Subcutaneous adipose tissue (tissue), 4 donors: Measurements from ENCODE around the gene EPB41L1. TPM values are rescaled to one million over a fixed set of nuclear protein-coding genes. Genes with fewer than 3 reads are reported as not detected.

Experiments used
- CTCF ChIP-seq: fragments of 450-650 bp; IDR thresholded peaks from one replicate; pipeline ENCODE4 v1.5.1; 2016; ENCODE audit warnings: low read depth, mild to moderate bottlenecking, control low read depth, antibody characterized with exemption, moderate library complexity
- total RNA-seq, 4 donors: library from RNA; depleted of rRNA; stranded (reverse); fragments of >200 nt; gene quantifications; one replicate each; pipeline ENCODE4 v1.1.0, GENCODE V29; 2016

The EPB41L1 gene
- total RNA-seq, 4 donors from 2014 or later: 38.1 to 86.1 (median 62.0) TPM

GRCh38 chr20:36182604-36183154 is 28.1 kb downstream of the EPB41L1 start:
- TF ChIP-seq CTCF: no peak

DNA sequence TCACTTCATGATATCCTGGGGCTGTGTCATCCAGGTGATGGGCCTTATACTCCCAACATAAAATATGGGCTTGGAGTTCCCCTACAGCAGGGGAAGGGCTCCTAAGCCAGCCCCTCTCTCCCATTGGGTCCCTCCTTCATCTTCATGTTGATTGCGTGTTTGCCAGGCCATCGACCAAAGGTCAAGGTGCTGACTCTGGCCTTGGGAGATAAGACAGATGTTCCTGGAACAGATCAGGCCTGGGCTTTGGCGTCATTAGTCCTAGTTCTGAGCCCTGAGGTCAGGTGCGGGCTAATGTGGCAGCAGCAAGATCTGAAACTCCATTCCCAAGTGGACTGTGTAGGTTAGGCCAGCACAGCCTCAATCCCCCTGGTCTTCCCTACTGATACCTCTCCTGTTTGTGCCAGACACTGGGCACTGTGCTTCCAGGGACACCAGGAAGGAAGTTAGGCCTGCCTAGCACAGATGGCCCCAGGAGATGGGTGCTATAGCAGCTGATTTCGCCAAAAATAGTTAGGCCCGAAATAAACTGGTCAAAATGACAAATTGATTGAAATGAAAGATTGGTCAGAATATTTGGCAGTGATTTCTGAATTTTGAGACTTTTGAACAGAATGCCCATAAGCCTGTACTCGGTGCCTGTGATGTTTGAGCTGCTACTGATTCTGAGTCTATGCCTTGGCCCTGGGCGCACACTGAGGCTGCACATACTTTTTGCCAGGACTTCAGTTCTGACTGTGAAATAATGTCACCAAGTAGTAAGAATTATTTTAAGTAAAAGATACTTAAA is 28.8 kb downstream of the EPB41L1 start:
- no peak for TF ChIP-seq CTCF

DNA sequence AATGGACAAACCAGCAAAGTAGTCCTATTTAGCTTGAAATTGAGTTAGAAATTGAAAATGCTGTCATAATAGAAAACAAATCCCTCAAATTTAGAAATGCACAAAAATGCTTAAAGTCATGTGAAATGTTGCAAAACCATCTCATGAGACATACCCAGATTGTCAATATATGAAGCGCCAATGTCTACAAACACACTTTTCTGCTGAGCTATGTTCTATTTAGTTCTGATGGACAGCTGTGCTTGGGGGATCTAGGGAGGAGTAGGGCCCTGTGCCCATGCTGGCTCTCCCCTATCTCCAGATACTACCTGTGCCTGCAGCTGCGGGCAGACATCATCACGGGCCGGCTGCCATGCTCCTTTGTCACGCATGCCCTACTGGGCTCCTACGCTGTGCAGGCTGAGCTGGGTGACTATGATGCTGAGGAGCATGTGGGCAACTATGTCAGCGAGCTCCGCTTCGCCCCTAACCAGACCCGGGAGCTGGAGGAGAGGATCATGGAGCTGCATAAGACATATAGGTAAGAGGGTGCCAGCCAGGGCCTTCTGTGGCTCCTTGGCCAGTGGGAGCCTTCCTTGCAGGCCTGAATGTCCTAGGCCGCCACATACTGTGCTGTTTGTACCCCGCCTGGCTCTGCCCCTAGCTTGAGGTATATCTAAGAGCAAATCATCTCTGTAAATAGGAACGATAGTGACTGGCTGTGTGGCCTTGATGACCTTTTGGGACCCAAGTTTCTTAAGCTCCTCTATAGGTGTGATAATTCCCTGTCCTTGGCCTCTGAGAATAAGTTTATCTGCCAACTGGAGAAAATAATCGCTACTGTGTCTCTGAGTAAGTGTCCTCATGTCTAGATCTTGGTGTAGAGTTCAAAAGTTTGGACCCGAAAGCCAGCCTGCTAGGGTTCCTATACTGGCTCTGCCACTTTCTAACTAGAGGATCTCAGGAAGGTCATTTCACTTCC is 30.6 kb downstream of the EPB41L1 start:
- no peak for TF ChIP-seq CTCF

DNA sequence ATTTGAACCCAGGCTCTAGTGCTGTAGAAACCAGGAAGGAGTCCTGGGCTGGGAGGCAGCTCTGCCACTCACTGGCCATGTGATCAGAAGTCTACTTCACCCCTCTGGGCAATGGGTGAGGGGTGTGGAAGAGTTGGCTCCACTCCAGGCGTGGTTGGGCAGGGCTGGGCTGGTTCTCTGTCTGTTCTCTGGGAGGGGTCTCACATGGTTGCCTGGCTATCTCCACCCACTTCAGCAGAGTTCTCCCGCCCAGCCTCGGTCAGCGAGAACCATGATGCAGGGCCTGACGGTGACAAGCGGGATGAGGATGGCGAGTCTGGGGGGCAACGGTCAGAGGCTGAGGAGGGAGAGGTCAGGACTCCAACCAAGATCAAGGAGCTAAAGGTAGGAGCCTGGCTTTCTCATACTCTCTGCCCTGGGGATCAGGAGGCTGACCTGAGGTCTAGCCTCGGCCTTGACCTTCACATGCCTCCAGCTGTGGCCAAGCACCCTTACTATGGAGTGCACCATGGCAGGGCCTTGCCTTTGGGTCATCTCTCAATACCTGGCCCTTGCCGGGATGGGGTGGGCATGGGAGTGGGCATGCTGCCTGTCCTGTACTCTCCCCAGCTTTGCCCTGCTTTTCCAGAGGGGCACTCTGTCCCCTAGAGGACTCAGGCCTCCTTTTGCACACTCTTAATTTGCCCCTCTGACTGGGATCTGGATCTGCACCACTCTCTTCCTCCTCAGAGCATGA is 39.6 kb downstream of the EPB41L1 start:
- no peak for TF ChIP-seq CTCF

DNA sequence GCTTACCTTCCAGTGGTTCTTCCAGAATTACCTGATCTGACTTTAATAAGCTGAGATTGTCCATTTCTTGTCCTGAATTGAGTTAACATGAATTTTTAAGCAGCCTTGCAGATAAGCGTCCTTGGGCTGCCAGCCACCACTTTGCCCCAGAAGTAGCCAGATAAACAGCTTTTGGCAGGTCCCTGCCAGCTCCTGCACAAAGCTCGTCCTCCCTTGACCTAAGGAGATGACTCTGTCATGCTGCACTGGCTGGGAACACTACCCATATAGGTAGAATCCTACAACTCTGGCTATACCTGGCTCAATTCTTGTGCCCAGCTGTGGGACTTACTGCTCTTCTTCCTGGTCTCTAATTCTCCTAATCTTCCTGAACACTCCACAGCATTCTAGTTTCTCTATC is 42.1 kb downstream of the EPB41L1 start:
- TF ChIP-seq CTCF: no peak

- TF ChIP-seq CTCF: no peak
These were observed 42.7 kb downstream of the EPB41L1 start for GRCh38 chr20:36197271-36197670.
